GM19238 (cell line): Measurements from ENCODE around the gene DHX38.
A peak's percentile ranks its signal among the peaks of the same experiment; 100 is the strongest.
"Not testable (repeated sequence)": the region's sequence is repeated elsewhere in the genome, so short reads cannot be mapped to it uniquely, and the experiment has no call there.

Experiments used
- DNase-seq: peaks from one replicate; pipeline ENCODE4 v3.0.0; 2011; ENCODE audit warnings: low spot score; ENCODE audit not compliant: insufficient read length

DHX38 gene

GRCh38 chr16:72093448-72094265, at the start of gene DHX38, which contains the start of gene TXNL4B:
Gene DHX38, plus strand, starts transcription at chr16:72093847. Its CDS starts 2,311 bp downstream, at chr16:72096158.
Gene TXNL4B, minus strand, starts transcription at chr16:72093620. Its CDS starts 2,871 bp downstream, at chr16:72090749.
- DNase-seq = peak; percentile 98

GRCh38 chr16:72044296-72044695, 49.4 kb upstream of the DHX38 start:
- DNase-seq = no peak

- no peak for DNase-seq
Measured at GRCh38 chr16:72044825-72045359, 48.8 kb upstream of the DHX38 start.

- no peak for DNase-seq
Measured at GRCh38 chr16:72049110-72049509, 44.5 kb upstream of the DHX38 start.

- no peak for DNase-seq
Measured at GRCh38 chr16:72050769-72051464, 42.7 kb upstream of the DHX38 start.

GRCh38 chr16:72051818-72052217, 41.8 kb upstream of the DHX38 start:
- DNase-seq = no peak

GRCh38 chr16:72054254-72054847, 39.3 kb upstream of the DHX38 start, which contains the start of gene HP:
Gene HP, plus strand, starts transcription at chr16:72054505. Its CDS starts 148 bp downstream, at chr16:72054653.
- DNase-seq = not testable (repeated sequence)

- no peak for DNase-seq
Measured at GRCh38 chr16:72055911-72056310, 37.7 kb upstream of the DHX38 start.

GRCh38 chr16:72057313-72057712, 36.3 kb upstream of the DHX38 start:
- DNase-seq = not testable (repeated sequence)

- DNase-seq = not testable (repeated sequence)
Measured at GRCh38 chr16:72059060-72059459, 34.6 kb upstream of the DHX38 start.

GRCh38 chr16:72060405-72060804, 33.2 kb upstream of the DHX38 start:
- DNase-seq = no peak

- DNase-seq = no peak
Measured at GRCh38 chr16:72061564-72061963, 32.1 kb upstream of the DHX38 start.

- no peak for DNase-seq
Measured at GRCh38 chr16:72064361-72064894, 29.2 kb upstream of the DHX38 start.

- peak; percentile 67 for DNase-seq
Measured at GRCh38 chr16:72066747-72067146, 26.9 kb upstream of the DHX38 start.

GRCh38 chr16:72068930-72069329, 24.7 kb upstream of the DHX38 start:
- DNase-seq = no peak

GRCh38 chr16:72072514-72073342, 20.9 kb upstream of the DHX38 start:
- no peak for DNase-seq

- no peak for DNase-seq
Measured at GRCh38 chr16:72073560-72074230, 20.0 kb upstream of the DHX38 start.

- not testable (repeated sequence) for DNase-seq
Measured at GRCh38 chr16:72075067-72075466, 18.6 kb upstream of the DHX38 start.

GRCh38 chr16:72076991-72077706, 16.5 kb upstream of the DHX38 start:
- DNase-seq = not testable (repeated sequence)
